ENCODE results near the gene PLPP4. TPM values are rescaled to one million over a fixed set of nuclear protein-coding genes. Genes with fewer than 3 reads are reported as not detected.

Gene PLPP4
- total RNA-seq, 1 donor from 2014 or later: 3.7 TPM

- H3K4me3 ChIP-seq (ENCODE audit: low read depth, low read length): no peak overlapping the region
- no peak for DNase-seq (ENCODE audit: low read depth)
- TF ChIP-seq, protein P1, sequence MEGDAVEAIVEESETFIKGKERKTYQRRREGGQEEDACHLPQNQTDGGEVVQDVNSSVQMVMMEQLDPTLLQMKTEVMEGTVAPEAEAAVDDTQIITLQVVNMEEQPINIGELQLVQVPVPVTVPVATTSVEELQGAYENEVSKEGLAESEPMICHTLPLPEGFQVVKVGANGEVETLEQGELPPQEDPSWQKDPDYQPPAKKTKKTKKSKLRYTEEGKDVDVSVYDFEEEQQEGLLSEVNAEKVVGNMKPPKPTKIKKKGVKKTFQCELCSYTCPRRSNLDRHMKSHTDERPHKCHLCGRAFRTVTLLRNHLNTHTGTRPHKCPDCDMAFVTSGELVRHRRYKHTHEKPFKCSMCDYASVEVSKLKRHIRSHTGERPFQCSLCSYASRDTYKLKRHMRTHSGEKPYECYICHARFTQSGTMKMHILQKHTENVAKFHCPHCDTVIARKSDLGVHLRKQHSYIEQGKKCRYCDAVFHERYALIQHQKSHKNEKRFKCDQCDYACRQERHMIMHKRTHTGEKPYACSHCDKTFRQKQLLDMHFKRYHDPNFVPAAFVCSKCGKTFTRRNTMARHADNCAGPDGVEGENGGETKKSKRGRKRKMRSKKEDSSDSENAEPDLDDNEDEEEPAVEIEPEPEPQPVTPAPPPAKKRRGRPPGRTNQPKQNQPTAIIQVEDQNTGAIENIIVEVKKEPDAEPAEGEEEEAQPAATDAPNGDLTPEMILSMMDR (conservative IDR thresholded peaks at IDR 0.05; ENCODE audit: low read depth, low read length): no peak
Observed at GRCh38 chr10:120557311-120557710, 100.3 kb downstream of the PLPP4 start.

DNA sequence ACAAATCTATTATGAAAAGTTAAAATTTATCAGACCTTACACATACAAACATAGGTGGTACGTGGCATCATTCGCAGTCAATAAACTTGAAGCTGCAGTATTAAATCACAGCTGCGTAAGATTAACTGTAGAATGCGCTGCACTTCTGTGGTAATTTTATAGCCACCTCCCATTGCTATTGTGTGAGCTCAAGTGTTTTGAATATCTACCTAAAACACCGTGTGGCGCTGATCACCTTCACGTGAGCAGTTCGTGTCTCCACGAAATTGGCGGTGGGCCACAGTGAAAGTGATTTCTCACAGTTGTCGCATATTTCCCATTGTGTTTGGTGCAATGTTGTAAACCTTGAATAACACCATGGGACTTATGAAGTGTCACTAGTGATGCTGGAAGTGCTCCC lies 102.8 kb downstream of the PLPP4 start:
- H3K4me3 ChIP-seq (ENCODE audit: low read depth, low read length): no peak overlapping the region
- no peak for DNase-seq (ENCODE audit: low read depth)
- TF ChIP-seq, protein P1 (conservative IDR thresholded peaks at IDR 0.05; ENCODE audit: low read depth, low read length): no peak

GRCh38 chr10:120562956-120563355 lies 105.9 kb downstream of the PLPP4 start:
- H3K4me3 ChIP-seq (ENCODE audit: low read depth, low read length): no peak overlapping the region
- DNase-seq (ENCODE audit: low read depth): no peak
- TF ChIP-seq, protein P1 (conservative IDR thresholded peaks at IDR 0.05; ENCODE audit: low read depth, low read length): no peak

DNA sequence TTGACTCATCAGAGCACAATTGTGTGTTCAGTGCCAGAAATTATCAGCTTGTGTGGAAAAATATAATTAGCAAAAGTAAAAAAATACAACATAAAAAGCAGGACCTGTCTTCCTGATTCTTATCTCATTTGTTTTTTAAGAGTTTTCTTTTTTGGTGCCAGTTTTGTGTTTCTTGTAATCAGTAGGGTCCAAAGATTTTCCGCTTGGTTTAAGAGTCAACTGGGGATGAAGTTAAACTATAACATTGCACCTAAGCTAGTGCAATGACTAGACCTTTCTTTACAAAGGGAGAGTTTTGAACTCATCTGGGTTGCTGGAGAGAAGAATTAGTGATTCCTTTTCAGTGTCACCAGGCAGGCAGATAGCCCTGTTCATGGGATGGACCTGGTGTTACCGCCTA lies 113.4 kb downstream of the PLPP4 start:
- peak; percentile 62 for DNase-seq (ENCODE audit: low read depth)
- TF ChIP-seq, protein P1 (conservative IDR thresholded peaks at IDR 0.05; ENCODE audit: low read depth, low read length): no peak
- H3K4me3 ChIP-seq (ENCODE audit: low read depth, low read length): no peak overlapping the region

GRCh38 chr10:120571266-120571665 lies 114.2 kb downstream of the PLPP4 start:
- TF ChIP-seq, protein P1 (conservative IDR thresholded peaks at IDR 0.05; ENCODE audit: low read depth, low read length): no peak
- DNase-seq (ENCODE audit: low read depth): no peak
- H3K4me3 ChIP-seq (ENCODE audit: low read depth, low read length): no peak overlapping the region

DNA sequence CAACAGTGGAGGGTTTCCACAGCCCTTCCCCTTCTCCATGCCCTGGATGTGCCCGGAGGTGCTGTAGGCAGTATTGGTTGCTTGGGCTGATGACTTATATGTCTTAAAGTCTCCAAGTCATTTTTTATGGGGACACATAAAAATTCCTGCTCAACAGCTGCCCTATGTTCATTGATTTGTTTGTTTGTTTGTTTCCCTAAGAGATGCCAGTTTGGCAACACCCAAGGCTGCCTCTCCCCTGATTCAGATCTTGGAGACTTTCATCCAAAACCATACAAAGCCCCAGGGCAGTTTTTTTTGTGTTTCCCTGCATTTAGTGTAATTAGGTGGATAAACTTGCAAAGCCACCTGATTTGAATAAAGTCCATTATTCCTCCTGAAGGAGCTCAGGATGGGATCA lies 115.3 kb downstream of the PLPP4 start:
- TF ChIP-seq, protein P1 (conservative IDR thresholded peaks at IDR 0.05; ENCODE audit: low read depth, low read length): no peak
- H3K4me3 ChIP-seq (ENCODE audit: low read depth, low read length): no peak overlapping the region
- DNase-seq (ENCODE audit: low read depth): no peak

DNA sequence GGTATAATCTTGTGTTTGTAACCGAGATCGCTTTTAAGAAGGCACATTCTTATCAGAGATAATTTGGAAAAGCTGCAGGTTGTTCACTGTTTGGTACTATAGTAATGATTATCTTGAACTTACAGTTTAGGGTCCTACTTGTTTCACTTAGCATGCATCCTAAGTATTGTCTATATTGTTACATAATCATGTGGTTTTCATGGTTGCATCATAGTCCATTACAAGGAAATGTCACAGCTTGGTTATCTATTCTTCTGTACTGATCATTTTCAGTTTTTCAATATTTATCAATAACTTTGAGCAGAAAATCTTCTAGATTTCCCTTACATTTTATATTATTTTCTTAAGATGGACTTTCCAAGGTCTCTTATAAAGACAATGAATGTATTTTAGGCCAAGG lies 116.3 kb downstream of the PLPP4 start:
- no peak overlapping the region for H3K4me3 ChIP-seq (ENCODE audit: low read depth, low read length)

More for the DNA sequence above, 116.3 kb downstream of the PLPP4 start:
- TF ChIP-seq, protein P1 (conservative IDR thresholded peaks at IDR 0.05; ENCODE audit: low read depth, low read length): no peak
- DNase-seq (ENCODE audit: low read depth): no peak
